ENCODE measurements around the gene CNBD2.
"Not testable (repeated sequence)": the region's sequence is repeated elsewhere in the genome, so short reads cannot be mapped to it uniquely, and the experiment has no call there.

The CNBD2 gene

DNA sequence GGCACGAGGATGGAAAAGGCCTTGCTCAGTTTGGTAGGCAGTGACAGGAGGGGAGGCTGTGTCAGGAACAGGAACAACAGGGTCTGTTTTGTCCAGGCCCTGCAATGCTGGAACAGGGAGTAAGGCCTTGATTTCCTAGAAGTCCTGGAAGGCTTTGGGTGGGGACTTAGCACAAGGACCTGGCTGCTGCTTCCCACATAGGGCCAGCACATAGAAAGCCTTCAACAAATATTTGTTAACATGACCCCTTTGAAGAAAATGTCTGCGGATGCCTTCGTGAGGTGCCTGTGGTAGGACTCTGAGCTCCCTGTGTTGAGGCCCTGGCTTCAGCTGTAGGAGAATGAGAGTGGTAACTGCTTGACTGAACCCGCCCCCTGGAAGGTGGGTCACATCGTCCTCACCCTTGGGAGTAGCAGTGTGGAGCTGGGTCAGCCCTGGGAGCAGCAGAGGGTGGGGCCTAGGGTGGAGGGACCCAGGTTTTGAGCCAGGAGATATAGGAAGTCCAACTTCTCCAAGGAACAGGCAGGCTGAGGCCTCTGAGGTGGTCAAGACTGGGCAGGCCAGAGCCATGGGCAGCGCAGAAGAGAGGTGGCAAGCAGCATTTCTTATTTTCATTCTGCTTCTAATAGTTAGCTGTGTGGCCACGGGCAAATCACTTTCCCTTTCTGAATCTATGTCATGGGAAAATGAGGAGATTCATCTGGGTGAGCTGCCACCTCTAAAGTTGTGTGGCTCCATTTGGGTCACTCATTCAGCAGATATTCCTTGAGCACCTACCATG lies 50.0 kb downstream of the CNBD2 start:
- peak; percentile 15 for DNase-seq

DNA sequence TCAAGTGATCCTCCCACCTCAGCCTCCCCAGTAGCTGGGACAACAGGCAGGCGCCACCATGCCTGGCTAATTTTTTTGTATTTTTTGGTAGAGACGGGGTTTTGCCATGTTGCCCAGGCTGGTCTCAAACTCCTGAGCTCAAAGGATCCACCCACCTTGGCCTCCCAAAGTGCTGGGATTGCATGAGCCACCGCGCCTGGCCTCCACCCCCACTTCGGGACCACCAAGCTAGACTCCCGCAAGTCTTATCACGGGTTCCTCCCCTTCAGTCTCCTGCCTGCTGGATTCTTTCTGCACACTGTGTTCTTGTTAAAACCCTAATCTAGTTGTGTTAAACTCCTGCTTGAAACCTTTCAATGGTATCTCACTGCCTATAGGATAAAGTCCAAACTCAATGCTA lies 57.7 kb downstream of the CNBD2 start:
- DNase-seq: not testable (repeated sequence)

DNA sequence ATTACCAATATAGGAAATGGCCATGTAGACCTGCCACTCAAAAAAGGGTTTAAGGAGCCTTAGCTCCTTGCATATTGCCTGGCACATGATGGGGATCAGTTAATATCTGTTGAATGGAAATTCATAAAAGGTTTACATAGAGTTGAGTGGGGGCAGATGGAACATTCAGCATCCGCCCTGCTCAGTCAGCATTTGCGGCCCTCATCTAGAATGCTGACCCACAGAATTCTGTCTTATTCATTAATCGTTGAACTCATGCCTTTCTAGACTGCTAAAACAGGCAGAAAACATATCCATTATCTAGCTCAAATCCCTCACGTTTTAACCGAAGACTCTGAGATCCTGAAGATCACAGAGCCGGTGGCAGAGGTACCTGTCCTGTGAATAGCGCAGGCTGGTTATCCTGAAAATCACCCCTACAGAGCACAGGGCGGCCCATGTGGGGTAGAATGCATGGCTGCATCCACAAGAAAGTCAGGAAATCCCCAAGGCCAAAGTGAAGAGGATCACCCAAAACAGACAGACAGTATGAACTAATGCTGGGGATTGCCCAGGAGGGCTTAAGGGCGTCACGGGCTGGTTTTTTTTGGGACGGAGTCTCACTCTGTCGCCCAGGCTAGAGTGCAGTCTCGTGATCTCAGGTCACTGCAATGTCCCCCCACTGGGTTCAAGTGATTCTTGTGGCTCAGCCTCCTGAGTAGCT lies 59.9 kb downstream of the CNBD2 start:
- DNase-seq: no peak

DNA sequence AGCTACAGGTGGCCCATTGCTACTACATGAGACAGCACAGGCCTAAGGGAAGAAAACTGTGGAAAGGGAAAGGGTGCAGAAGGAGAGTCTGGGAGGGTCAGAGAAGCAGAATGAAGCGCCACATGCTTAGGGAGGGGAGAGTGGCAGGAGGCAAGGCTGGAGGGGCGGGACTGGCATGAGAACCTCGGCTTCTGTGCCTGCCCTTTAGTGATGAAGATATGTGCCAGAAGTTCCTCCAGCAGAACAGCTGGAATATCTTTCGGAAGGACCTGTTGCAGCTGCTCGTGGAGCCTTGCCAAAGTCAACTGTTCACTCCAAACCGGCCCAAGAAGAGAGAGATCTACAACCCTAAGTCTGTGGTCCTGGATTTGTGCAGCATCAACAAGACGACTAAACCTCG lies 61.8 kb downstream of the CNBD2 start:
- DNase-seq: no peak

DNA sequence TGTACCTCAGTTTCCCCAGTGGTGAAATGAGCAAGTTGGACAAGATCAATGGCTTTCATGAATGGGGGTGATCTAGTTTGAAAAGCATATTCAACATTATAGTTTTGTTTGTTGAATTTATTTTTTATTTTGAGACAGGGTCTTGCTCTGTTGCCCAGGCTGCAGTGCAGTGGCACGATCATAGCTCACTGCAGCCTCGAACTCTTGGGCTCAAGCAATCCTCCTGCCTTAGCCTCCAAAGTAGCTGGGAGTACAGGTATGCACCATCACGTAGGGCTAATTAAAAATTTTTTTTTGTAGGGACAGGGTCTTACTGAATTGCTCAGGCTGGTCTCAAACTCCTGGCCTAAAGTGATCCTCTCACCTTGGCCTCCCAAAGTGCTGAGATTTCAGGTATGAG lies 63.4 kb downstream of the CNBD2 start:
- DNase-seq: no peak

DNA sequence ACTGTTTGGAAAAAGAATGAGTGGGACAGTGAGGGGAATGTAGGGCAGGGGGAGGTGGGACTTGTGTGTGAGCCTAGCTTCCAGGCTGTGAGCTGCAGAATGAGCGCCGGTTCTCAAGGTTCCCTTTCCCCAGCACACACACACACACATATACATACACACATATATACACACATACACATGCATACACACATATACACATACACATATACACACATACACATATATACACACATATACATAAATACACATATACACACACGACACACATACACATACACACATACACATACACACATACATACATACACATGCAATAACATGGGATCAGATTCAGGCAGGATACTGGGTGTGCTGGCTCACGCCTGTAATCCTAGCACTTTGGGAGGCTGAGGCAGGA lies 66.5 kb downstream of the CNBD2 start:
- DNase-seq: no peak

DNA sequence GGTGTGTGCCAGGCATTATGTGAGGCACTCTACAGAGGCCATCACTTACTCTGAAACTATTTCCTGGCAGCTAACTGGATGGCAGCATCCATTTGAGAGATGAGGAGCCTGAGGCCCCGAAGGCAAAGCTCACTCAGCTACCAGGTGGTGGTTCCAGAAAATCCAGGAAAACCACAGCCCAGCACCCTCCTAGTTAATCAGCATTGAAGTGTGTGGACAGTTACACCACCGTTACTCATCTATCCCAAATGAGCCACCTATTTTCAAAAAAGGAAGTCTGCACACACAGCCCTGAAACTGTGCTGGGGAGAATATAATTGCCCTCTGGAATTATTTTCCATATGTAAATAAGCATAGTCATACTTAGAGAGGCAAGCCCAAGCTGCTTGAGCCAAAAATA lies 67.4 kb downstream of the CNBD2 start:
- no peak for DNase-seq

DNA sequence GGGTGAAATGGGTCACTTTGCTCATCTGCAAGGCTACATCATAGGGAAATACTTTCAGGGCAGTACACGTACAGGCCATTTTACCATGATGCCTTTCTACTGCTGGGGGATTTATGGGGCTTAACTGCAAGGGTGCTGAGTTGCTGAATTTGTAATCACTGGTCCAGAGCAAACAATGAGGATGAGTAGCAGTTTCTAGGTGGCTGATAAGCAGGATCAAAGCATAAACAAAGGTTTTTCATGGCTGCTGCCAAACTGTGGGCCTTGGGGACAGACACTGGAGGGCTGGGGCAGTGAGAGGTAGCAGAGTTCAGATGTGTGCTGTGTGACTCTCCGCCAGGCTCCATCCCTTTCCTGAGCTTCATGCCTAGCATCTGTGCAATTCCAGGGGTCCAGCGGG lies 68.3 kb downstream of the CNBD2 start:
- no peak for DNase-seq

DNA sequence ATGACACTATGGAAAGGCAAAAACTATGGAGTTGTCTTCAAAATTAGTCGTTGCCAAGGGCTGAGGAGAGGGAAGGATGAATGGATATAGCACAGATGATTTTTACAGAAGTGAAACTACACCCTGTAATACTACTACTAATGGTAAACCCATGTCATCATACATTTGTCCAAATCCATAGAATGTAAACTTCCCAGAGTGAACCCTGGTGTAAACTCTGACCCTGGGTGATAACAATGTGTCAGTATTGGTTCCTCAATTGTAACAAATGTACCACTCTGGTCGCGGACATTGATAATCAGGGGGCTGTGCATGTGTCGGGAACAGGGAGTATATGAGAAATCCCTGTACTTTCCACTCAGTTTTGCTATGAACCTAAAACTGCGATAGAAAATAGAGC lies 72.2 kb downstream of the CNBD2 start:
- no peak for DNase-seq

DNA sequence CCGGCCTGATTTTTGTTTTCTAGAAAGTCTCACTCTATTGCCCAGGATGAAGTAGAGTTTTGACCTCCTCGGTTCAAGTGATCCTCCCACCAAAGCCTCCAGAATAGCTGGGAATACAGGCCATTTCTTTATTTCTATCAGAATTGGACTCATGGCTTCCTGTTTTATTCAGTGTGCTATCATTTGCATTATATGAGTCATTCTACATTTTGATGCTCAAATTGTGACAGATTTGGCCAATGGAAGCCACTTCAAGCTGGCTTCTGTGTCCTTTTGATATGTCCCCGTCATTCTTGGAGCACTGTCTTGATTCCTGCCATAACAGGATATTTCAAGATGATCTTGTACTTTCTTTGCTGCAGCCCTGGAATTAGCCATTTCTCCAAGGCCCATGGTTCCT lies 75.1 kb downstream of the CNBD2 start:
- DNase-seq: no peak

DNA sequence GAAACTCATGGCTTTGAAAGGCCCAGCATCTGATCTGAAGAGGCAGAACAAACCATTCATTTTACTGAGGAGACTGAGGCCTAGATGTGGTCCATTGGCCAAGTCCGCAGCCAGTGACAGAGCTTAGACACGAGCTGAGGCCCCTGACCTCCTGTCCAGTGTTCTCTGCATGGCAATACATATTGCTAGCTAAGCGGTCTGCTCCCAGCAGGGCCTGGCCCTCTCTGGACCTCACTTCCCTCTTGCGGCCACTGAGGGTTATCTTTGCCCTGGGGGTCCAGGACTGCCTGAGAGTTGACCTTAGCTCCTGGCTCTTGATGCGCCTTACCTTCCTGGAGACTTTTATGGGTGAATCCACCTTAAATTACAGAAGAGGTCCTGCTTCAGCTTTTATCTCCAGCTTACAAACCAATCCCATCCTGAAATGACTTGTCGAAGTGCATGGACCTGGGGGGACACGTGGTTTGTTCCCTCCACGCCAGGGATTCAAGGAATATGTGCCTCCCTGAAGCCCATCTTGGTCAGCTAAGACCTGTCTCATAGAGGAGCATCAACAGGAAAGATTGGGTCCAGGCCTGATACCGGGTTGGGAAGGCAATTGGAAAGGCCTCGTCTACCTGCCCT lies 75.6 kb downstream of the CNBD2 start:
- no peak for DNase-seq

DNA sequence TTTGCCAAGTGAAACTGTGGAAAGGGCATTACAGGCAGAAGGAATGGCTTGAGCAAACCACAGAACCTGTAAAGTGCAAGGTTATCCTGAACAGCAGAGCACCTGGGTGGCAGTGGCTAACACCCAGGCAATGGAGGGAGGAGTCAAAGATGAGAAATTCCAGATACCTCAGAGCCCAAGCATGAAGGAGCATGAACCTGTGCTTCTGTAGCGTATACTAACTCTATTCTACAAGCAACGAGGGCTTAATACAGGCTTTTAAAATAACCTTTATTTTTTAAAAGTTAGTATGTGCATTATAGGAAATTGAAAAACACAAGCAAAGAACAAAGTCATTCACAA lies 77.0 kb downstream of the CNBD2 start:
- no peak for DNase-seq

DNA sequence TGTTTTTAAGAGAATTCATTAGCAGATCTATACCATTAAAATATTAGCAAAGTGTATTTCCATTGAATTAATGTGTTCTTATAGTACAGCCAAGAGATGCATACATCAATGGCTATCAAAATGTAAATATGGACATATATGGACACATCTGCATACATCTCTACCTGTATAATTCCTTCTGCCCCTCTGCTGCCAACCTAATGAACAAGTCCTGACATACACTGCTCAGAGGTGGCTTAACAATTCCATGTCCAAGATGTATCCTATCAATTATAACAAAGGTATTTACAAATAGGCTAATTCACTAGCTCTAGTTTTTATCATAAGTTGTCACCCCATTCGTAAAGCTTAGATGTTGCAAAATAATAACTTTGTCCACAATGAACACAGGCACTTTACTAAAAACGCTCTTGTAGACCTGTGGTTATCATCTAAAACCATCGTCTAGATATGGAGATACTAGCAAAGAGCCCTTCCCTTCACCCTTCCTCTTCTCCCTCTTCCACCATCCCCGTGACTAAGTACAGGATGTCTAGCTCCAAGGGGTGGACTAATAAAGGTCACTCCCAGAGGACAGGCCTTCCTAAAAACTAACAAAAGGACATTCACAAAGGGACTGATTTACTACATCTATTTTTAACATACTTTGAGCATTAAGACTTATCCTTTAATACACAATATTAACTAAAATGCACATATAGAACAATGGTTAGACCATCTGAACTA lies 77.8 kb downstream of the CNBD2 start:
- DNase-seq: not testable (repeated sequence)

DNA sequence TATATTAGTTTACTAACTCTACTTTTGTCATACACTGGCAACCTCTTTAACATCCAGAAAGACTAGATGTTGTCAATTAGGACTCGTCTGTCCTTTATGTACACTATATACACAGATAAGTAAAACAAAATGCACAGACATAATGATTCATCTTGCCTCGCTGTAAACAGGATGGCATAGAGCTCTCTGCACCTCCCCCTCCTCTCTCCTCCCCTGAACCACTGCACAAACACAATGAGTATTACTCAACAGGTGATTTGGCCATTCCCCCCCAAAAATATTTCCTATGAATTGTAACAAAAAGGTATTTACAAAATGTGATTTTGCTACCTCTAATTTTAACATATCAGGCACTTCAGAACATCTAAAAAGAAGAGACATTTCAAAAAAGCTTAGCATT lies 81.0 kb downstream of the CNBD2 start:
- DNase-seq: not testable (repeated sequence)

DNA sequence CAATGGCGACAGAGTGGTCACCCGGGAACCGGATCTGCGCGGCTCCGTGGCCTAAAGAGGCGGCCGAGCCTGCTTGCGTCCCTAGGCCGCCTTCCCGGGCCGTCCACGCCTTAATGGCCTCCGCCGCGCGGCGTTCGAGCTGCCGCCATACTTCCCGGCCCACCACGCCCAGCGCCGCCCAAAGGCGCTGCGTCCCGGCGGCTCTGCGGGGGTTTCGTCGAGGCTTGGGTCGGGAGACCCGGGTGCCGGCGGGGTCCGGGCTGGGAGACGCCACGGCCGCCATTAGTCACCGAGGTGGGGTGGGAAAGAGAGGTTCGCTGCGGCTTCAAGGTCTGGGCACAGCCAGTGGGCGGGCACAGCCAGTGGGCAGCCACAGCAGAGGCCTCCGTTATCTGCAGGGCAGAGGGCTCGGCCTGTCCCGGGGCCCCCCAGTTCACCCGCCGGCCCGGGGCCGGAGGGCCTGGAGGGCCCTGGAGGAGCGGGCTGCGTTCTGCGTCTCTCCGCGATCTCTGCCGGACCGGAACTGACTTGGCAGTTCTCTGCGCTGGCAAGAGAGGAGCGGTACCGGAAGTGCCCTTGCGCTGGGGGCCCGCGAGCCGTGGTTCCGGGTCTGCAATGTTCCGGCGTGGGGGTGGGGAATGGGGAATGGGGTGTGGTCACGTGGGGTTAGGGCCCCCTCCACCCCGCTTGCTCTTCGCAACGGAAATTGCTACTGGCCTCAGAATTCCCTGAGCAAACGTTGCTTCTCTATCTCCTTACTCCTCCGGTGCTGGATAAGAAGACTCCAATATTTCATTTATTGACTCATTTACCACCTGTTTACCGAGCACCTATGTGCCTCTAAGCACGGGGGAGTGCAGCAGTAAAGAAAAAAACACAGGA lies 82.3 kb downstream of the CNBD2 start:
- DNase-seq: peak; percentile 95

DNA sequence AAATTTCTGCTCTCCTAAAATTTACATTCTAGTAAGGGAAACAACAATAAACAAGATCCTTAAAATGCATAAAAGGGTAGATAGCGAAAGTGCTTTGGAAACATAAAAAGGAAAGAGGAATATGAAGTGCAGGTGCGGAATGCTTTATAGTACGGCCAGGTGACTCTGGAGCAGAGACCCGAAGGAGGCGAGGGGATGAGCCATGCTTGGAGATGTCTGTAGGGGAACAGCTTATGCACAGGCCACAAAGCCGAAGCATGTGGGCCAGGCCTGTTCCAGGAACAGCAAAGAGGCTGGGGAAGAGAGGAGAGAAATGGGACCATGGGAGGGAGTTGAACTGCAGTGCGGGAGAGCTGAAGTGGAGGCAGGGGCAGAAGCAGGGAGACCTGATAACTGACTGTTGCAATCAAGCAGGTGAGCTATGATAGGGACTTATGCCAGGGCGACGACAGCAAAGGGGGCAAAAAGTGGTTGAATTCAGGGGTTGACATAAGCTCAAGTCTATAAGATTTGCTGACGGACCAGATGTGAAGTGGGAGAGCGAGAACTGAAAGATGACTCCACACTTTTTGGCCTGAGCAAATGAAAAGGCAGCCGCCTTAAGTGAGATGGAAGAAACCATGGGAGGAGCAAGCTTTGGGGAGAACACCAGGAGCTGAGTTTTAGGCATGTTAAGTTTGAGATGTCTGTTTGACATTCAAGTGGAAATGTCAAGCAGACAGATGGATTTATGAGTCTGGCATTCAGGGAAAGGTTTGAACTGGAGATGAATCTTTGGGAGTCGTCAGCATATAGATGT lies 83.1 kb downstream of the CNBD2 start:
- no peak for DNase-seq

DNA sequence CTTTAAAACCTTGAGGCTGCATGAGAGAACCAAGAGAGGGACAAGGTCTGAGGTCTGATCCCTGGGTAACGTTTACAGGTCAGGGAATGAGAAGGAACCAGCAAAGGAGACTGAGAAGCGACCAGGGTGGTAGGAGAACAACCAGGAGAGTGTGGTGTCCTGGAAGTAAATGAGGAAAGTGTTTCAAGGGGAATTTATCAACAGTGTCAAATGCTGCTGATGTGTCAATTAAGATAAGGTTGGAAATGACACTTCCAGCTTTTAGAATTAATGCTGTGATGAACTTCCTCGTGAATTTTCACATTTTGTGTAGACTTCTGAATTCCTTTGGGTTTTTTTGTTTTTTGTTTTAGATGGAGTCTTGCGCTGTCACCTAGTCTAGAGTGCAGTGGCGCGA lies 83.7 kb downstream of the CNBD2 start:
- DNase-seq: no peak

DNA sequence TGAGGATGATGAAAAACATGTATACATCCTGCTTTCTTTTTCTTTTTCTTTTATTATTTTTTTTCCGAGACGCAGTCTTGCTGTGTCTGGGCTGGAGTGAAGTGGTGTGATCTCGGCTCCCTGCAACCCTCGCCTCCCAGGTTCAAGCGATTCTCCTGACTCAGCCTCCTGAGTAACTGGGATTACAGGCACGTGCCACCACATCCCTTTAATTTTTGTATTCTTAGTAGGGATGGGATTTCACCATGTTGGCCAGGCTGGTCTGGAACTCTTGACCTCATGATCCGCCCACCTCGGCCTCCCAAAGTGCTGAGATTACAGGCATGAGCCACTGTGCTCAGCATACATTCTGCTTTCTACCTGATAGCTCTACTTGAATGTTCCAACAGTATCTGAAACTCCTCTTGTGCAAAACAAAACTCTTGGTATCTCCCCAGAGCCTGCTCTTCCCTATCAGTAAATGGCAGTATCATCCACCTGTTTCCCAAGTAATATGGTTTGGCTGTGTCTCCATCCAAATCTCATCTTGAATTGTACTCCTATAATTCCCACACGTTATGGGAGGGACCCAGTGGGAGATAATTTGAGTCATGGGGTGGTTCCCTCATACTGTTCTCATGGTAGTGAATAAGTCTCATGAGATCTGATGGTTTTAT lies 85.6 kb downstream of the CNBD2 start:
- not testable (repeated sequence) for DNase-seq

DNA sequence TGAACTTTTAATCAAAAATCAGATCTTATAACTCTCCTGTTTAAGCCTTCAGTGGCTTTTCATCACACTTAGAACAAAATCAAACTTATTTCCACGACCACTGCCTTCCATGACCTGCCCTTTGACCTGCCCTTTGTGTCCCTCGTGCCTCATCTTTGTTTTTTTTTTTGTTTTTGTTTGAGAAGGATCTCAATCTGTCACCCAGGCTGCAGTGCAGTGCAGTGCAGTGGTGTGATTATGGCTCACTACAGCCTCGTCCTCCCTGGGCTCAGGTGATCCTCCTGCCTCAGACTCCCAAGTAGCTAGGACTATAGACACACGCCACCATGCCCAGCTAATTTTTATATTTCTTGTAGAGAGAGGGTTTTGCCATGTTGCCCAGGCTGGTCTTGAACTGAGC lies 86.8 kb downstream of the CNBD2 start:
- DNase-seq: no peak

DNA sequence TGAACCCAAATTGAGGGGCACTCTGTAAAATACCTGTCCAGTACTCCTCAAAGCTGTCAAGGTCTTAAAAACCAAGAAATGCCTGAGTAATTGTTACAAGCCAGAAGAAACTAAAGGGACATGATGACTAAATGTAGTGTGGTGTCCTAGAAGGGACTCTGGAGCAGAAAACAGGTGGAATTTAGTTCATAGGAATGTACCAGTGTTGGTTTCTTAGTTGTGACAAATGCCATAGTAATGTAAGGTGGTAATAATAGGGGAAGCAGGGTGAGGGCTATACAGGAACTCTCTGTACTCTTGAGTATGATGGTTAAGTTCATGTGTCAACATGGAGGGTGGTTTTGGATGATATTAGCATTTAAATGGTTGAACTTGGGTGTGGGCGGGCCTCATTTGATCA lies 92.3 kb downstream of the CNBD2 start:
- no peak for DNase-seq

DNA sequence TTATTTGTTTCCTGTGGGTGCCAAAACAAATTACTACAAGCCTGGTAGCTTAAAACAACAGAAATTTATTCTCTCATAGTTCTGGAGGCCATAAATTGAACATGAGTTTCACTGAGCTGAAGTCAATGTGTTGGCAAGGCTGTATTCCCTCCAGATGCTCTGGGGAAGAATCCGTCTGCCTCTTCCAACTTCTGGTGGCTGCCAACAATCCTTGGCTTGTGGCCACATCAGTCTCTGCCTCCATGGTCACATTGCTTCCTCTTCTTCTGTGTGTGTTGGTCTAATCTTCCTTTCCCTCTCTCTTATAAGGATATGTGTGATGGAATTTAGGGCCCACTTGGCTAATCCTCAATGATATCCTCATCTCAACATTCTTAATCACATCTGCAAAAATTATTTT lies 93.4 kb downstream of the CNBD2 start:
- DNase-seq: no peak

Data from right kidney (tissue), 1 donor.